Gastroesophageal sphincter (tissue), 3 donors: ENCODE results near the gene MYADM.

Source experiments
- EP300 ChIP-seq: sonication (generic); formaldehyde crosslinking; IDR thresholded peaks from one replicate; pipeline ENCODE4 v1.6.1; 2017; ENCODE audit warnings: antibody characterized with exemption, mild to moderate bottlenecking
- POLR2A ChIP-seq, 2 donors: fragments of 450-650 bp; IDR thresholded peaks; one replicate each; pipeline ENCODE4 v1.6.1; 2017; ENCODE audit warnings: antibody characterized with exemption in 2 of 2, mild to moderate bottlenecking in 2 of 2, moderate library complexity in 1 of 2
- TF ChIP-seq, protein P1 (sequence below), 4 experiments: fragments of 200-600 bp in 2 of 4; fragments of 450-650 bp in 2 of 4; sonication (generic) in 1 of 4; IDR thresholded peaks; one replicate each; pipeline ENCODE4 v1.5.1; 2017 to 2019; ENCODE audit warnings: antibody characterized with exemption in 4 of 4, mild to moderate bottlenecking in 2 of 4, moderate library complexity in 2 of 4

DNA sequence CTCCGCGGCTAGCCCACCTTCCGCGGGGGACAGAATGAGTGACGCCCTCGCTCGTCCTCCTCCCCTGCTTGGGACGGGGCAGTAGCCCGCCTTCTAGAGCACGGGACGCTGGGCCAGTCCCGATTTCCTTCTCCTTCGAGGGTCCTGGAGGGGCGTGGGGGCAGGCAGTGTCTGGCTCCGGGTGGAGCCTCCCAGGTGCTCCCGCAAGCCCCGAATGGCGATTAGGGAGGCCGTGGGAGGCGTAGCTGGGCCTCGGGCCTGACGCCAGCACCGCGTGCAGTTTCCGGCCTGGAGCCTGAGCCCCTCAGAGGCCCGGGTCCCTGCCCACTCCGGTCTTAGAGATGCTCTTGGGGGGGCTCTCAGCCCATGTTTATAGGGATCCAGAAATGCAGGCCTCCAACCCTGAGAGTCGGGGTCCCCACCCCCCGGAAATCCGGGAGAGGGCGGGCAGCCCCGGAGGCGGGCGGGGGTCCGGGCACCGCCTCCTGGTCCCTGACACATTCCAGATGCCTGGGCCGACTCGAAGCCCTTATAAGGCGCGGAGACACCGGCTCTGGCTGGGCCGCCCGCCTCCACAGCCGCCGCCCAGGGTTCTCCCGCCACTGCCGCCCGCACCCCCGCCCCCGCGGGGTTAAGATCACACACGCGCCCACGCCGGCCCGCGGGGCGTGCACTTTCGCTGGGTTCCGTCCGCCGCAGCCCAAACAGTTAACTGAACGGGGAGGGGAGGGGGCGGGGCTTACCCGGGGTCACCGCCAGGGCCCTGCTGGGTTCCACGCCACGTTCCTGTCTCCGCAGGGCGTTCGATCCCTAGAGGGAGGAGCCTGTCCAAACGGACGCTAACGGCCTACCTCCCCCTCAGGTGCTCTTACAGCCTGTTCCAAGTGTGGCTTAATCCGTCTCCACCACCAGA, 1.5 kb downstream of the MYADM start:
- TF ChIP-seq, protein P1, sequence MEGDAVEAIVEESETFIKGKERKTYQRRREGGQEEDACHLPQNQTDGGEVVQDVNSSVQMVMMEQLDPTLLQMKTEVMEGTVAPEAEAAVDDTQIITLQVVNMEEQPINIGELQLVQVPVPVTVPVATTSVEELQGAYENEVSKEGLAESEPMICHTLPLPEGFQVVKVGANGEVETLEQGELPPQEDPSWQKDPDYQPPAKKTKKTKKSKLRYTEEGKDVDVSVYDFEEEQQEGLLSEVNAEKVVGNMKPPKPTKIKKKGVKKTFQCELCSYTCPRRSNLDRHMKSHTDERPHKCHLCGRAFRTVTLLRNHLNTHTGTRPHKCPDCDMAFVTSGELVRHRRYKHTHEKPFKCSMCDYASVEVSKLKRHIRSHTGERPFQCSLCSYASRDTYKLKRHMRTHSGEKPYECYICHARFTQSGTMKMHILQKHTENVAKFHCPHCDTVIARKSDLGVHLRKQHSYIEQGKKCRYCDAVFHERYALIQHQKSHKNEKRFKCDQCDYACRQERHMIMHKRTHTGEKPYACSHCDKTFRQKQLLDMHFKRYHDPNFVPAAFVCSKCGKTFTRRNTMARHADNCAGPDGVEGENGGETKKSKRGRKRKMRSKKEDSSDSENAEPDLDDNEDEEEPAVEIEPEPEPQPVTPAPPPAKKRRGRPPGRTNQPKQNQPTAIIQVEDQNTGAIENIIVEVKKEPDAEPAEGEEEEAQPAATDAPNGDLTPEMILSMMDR (IDR thresholded peaks at IDR 0.05), result peak in 3 of 4 experiments; percentile 49 to 84 (median 65)
- TF ChIP-seq EP300 (peak; percentile 37), POLR2A (IDR thresholded peaks at IDR 0.05) (peak; percentile 47 to 58)
